ENCODE data around the gene ORC5. TPM values are rescaled to one million over a fixed set of nuclear protein-coding genes. Genes with fewer than 3 reads are reported as not detected.

The ORC5 gene
- total and polyA plus RNA-seq, 2 donors (not counting 1 experiment from before 2014, with no cell fraction given): 12.1 to 18.8 TPM

DNA sequence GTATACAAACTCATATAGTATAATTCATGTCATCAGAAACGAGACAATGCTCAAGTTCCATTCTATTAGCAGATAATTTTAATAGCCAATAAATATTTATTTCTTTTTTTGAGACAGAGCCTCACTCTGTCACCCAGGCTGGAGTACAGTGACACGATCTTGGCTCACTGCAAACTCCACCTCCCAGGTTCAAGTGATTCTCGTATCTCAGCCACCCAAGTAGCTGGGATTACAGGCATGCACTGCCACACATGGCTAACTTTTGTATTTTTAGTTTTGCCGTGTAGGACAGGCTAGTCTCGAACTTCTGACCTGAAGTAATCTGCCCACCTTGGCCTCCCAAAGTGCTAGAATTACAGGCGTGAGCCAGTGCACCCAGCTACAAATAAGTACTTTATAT lies 45.7 kb downstream of the ORC5 start:
- Histone ChIP-seq H3K27ac (ENCODE audit: insufficient read depth, low read length) (no peak overlapping the region), H3K9me3 (ENCODE audit: control insufficient read depth, insufficient read depth, low read depth, low read length) (no peaks in the 10 kb centered on the region), H3K79me2 (ENCODE audit: control insufficient read depth, insufficient read depth, low read length) (no peaks in the 10 kb centered on the region), H3K36me3 (ENCODE audit: control insufficient read depth, insufficient read depth, low read length) (no peaks in the 10 kb centered on the region), H2AFZ (ENCODE audit: low read length) (no peak overlapping the region), H3K9ac (ENCODE audit: insufficient read depth, low read length) (no peak overlapping the region), H4K20me1 (ENCODE audit: control insufficient read depth, extremely low read depth, insufficient read depth, low read length) (no peaks in the 10 kb centered on the region), H3K4me3 (replicated peaks in 1 of 4; ENCODE audit: control extremely low read depth in 1 of 4, insufficient read depth in 1 of 4, low read depth in 3 of 4, low read length in 4 of 4) (no peak overlapping the region), H3K27me3 (ENCODE audit: control insufficient read depth, insufficient read depth, low read length) (no peaks in the 10 kb centered on the region), H3K4me1 (ENCODE audit: control insufficient read depth, extremely low read depth, insufficient read depth, low read length) (no peaks in the 10 kb centered on the region), H3K4me2 (ENCODE audit: extremely low read depth, insufficient read depth, low read length) (no peak overlapping the region)
- TF ChIP-seq, protein P1, sequence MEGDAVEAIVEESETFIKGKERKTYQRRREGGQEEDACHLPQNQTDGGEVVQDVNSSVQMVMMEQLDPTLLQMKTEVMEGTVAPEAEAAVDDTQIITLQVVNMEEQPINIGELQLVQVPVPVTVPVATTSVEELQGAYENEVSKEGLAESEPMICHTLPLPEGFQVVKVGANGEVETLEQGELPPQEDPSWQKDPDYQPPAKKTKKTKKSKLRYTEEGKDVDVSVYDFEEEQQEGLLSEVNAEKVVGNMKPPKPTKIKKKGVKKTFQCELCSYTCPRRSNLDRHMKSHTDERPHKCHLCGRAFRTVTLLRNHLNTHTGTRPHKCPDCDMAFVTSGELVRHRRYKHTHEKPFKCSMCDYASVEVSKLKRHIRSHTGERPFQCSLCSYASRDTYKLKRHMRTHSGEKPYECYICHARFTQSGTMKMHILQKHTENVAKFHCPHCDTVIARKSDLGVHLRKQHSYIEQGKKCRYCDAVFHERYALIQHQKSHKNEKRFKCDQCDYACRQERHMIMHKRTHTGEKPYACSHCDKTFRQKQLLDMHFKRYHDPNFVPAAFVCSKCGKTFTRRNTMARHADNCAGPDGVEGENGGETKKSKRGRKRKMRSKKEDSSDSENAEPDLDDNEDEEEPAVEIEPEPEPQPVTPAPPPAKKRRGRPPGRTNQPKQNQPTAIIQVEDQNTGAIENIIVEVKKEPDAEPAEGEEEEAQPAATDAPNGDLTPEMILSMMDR (conservative IDR thresholded peaks at IDR 0.05 in 1 of 2, IDR thresholded peaks at IDR 0.05 in 1 of 2; ENCODE audit: low read depth in 1 of 2, low read length in 2 of 2): no peak
- TF ChIP-seq EZH2 (IDR thresholded peaks at IDR 0.05; ENCODE audit: low read length, missing control alignments): no peak
- no peak for DNase-seq (ENCODE audit: low read depth in 2 of 2)

DNA sequence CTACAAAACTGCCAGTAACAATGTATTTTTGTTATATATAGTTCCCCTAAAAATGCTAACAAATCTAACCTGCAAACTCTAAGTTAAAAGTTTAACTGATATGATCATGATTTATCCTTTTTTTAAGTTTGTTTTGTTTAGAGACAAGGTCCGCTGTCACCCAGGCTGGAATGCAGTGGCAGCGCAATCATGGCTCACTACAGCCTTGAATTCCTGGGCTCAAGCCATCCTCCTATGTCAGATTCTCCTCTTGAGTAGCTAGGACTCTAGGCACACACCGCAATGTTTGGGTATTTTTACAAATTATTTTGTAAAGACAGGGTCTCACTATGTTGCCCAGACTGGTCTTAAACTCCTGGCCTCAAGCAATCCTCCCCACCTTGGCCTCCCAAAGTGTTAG lies 46.6 kb downstream of the ORC5 start:
- H3K9me3 ChIP-seq (ENCODE audit: control insufficient read depth, insufficient read depth, low read depth, low read length): no peaks in the 10 kb centered on the region
- H3K27ac ChIP-seq (ENCODE audit: insufficient read depth, low read length): no peak overlapping the region
- no peaks in the 10 kb centered on the region for H3K79me2 ChIP-seq (ENCODE audit: control insufficient read depth, insufficient read depth, low read length)
- DNase-seq (ENCODE audit: low read depth in 2 of 2): no peak
- no peaks in the 10 kb centered on the region for H3K4me1 ChIP-seq (ENCODE audit: control insufficient read depth, extremely low read depth, insufficient read depth, low read length)
- TF ChIP-seq EZH2 (IDR thresholded peaks at IDR 0.05; ENCODE audit: low read length, missing control alignments): no peak
- TF ChIP-seq, protein P1 (conservative IDR thresholded peaks at IDR 0.05 in 1 of 2, IDR thresholded peaks at IDR 0.05 in 1 of 2; ENCODE audit: low read depth in 1 of 2, low read length in 2 of 2): no peak
- H2AFZ ChIP-seq (ENCODE audit: low read length): no peak overlapping the region
- H3K27me3 ChIP-seq (ENCODE audit: control insufficient read depth, insufficient read depth, low read length): no peaks in the 10 kb centered on the region
- H3K36me3 ChIP-seq (ENCODE audit: control insufficient read depth, insufficient read depth, low read length): no peaks in the 10 kb centered on the region
- H3K4me3 ChIP-seq (replicated peaks in 1 of 4; ENCODE audit: control extremely low read depth in 1 of 4, insufficient read depth in 1 of 4, low read depth in 3 of 4, low read length in 4 of 4): no peak overlapping the region
- no peak overlapping the region for H3K4me2 ChIP-seq (ENCODE audit: extremely low read depth, insufficient read depth, low read length)
- H4K20me1 ChIP-seq (ENCODE audit: control insufficient read depth, extremely low read depth, insufficient read depth, low read length): no peaks in the 10 kb centered on the region
- no peak overlapping the region for H3K9ac ChIP-seq (ENCODE audit: insufficient read depth, low read length)

DNA sequence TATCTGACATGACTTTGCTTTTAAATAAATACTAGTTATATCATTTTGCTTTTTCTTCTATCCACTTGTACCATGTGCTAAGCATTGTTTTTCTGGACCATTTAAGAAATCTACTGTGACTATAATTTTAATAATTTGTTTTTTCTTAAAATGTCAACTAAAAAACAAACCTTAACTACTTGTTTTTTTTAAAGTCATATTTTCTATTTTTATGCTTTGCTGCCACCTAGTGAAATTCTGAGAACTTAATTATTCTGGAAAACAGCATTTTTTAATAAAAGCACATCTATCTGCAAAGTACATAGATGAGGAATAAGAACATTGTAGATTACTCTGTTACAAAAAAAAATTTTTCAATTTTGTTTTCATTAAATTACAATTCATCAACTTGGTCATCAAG lies 47.4 kb downstream of the ORC5 start:
- Histone ChIP-seq H3K36me3 (ENCODE audit: control insufficient read depth, insufficient read depth, low read length) (no peaks in the 10 kb centered on the region), H3K9ac (ENCODE audit: insufficient read depth, low read length) (no peak overlapping the region), H3K4me1 (ENCODE audit: control insufficient read depth, extremely low read depth, insufficient read depth, low read length) (no peaks in the 10 kb centered on the region), H3K4me2 (ENCODE audit: extremely low read depth, insufficient read depth, low read length) (no peak overlapping the region), H2AFZ (ENCODE audit: low read length) (no peak overlapping the region), H4K20me1 (ENCODE audit: control insufficient read depth, extremely low read depth, insufficient read depth, low read length) (no peaks in the 10 kb centered on the region), H3K27me3 (ENCODE audit: control insufficient read depth, insufficient read depth, low read length) (no peaks in the 10 kb centered on the region), H3K4me3 (replicated peaks in 1 of 4; ENCODE audit: control extremely low read depth in 1 of 4, insufficient read depth in 1 of 4, low read depth in 3 of 4, low read length in 4 of 4) (no peak overlapping the region), H3K9me3 (ENCODE audit: control insufficient read depth, insufficient read depth, low read depth, low read length) (no peaks in the 10 kb centered on the region), H3K27ac (ENCODE audit: insufficient read depth, low read length) (no peak overlapping the region), H3K79me2 (ENCODE audit: control insufficient read depth, insufficient read depth, low read length) (no peaks in the 10 kb centered on the region)
- TF ChIP-seq EZH2 (IDR thresholded peaks at IDR 0.05; ENCODE audit: low read length, missing control alignments): no peak
- TF ChIP-seq, protein P1 (conservative IDR thresholded peaks at IDR 0.05 in 1 of 2, IDR thresholded peaks at IDR 0.05 in 1 of 2; ENCODE audit: low read depth in 1 of 2, low read length in 2 of 2): peak in 1 of 2 donors; percentile 25
- DNase-seq (ENCODE audit: low read depth in 2 of 2): peak in 1 of 2 donors; percentile 52

Data from fibroblast of lung (primary cell).